RWPE1 (cell line): Measurements from ENCODE around the gene SUN5.
"Not testable (repeated sequence)": the region's sequence is repeated elsewhere in the genome, so short reads cannot be mapped to it uniquely, and the experiment has no call there.

Experiments used
- CTCF ChIA-PET: fragments of 350-600 bp; sonication (Branson Sonifier 250); formaldehyde crosslinking; extraction: SDS; loops from one replicate; lab custom pipeline; 2021; lab: Yijun Ruan, JAX
- POLR2A ChIA-PET: fragments of 400-600 bp; formaldehyde crosslinking; extraction: SDS; loops from one replicate; lab custom pipeline; 2020; ENCODE audit warnings: antibody characterized with exemption; ENCODE audit not compliant: low non-redundant PET; lab: Yijun Ruan, JAX
- DNase-seq: peaks from one replicate; pipeline ENCODE4 v3.0.0; 2012; ENCODE audit warnings: low spot score
- H3K27ac ChIP-seq: fragments of 450-650 bp; 2 replicates; pipeline ENCODE4 v1.5.1; 2017
- CTCF ChIP-seq: fragments of 450-650 bp; conservative IDR thresholded peaks from 2 replicates; pipeline ENCODE4 v1.5.1; 2017; ENCODE audit warnings: low read depth, mild to moderate bottlenecking

SUN5 gene

GRCh38 chr20:33004141-33004751, at the start of gene SUN5:
Gene SUN5 (minus strand): TSS chr20:33004433. CDS start chr20:33004340, 93 bp downstream.
- CTCF ChIA-PET: interaction anchor here (0.5 to 1.0 kb wide), 5 partner anchors 10 to 668 kb away, joined by 3 to 4 read pairs (median 3); no protein-coding TSS in a partner anchor

DNA sequence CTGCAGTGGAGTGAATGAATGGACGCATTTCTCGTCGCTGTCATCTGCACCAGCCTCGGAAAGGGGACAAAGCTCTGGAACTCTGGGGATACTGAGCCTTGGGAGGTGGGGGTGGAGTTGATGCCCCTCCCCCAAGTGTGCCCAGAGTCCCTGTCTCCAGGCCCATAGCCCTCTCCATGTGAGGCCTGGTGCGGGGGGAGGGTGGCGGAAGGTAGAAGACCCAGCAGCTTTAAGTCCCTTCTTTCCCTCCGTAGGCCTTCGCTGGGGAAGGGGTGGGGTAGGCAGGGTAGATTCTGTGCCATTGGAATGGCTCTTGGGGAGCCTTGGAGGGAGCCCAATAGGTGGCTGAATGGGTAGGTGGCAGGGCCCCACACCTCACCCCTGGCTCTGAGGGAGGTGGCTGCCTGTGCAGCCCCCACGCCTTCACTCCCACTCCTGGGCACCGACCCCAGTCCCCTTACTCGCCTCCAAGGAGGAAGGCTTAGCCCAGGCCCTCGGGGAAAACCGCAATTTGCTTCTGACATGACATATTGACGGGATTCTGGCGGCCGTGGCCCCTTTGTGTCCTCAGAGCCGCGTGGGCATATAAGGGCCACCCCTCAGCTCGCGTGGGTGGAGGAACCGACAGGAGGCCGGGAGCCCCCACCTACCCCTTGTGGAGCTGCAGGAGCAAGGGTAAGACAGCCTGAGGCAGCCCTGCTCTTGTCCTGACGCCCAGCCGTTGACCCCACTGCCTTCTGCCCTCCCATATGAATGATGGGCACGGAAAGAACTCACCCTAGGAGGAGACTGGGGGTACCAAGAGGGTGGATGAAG, 49.3 kb upstream of the SUN5 start, which contains the start of gene BPIFB3:
Gene BPIFB3 (plus strand): TSS at position 613 of the 816 bp plus-strand sequence. CDS start 1,533 bp downstream, outside the sequence.
- POLR2A ChIA-PET: no interaction called here
- no peak within 1 kb of the TSS for H3K27ac ChIP-seq
- CTCF ChIA-PET: interaction anchor here (0.7 kb wide), 1 partner anchor 123 kb away, joined by 3 read pairs; no protein-coding TSS in a partner anchor
- DNase-seq: no peak
- no peak for TF ChIP-seq CTCF

More at GRCh38 chr20:33004141-33004751, at the start of gene SUN5:
- POLR2A ChIA-PET: no interaction called here
- TF ChIP-seq CTCF: no peak
- DNase-seq: no peak
- no peak within 1 kb of the TSS for H3K27ac ChIP-seq

DNA sequence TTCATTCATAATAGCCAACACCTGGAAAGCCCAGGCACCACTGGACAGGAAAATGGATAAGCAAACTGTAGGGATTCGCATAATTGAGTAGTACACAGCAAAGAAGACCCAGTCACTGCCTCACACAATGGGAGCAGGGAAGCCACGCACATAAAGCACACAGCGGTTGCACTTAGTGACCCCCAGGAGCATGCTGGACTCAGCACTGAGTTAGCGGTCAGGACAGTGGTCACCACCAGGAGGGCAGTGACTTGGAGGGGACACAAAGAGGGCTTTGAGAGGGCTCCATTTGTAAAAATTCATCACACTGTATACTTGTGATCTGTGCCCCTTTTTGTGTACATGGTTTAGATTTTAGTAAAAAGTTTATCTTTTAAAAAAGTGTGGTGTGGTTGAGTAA, 47.1 kb upstream of the SUN5 start:
- H3K27ac ChIP-seq: no peak overlapping the region
- no peak for DNase-seq
- ChIA-PET CTCF (interaction anchor here (0.6 kb wide), 1 partner anchor 49 kb away, joined by 3 read pairs; no protein-coding TSS in a partner anchor), POLR2A (no interaction called here)
- no peak for TF ChIP-seq CTCF

- ChIA-PET POLR2A (no interaction called here), CTCF (interaction anchor here (0.5 to 0.7 kb wide), 2 partner anchors 144 to 448 kb away, joined by 3 read pairs; no protein-coding TSS in a partner anchor)
- no peak for TF ChIP-seq CTCF
- no peak for DNase-seq
- H3K27ac ChIP-seq: no peak overlapping the region
These were observed 42.2 kb upstream of the SUN5 start for GRCh38 chr20:33046412-33046811.

DNA sequence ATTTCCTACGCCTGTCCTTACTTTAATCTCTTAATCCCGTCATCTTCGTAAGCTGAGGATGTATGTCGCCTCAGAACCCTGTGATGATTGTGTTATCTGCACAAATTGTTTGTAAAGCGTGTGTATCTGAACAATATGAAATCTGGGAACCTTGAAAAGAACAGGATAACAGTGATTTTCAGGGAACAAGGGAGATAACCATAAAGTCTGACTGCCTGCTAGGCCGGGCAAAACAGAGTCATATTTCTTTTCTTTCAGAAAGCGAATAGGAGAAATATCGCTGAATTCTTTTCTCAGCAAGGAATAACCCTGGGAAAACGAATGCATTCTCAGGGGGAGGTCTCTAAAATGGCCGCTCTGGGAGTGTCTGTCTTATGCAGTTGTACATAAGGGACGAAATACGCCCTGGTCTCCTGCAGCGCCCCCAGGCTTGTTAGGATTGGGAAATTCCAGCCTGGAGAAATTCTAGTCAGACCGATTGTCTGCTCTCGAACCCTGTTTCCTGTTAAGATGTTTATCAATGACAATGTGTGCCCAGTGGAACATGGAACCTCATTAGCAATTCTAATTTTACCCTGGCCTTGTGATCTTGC, 41.0 kb upstream of the SUN5 start:
- CTCF ChIA-PET, H3K27ac ChIP-seq, DNase-seq, POLR2A ChIA-PET: not testable (repeated sequence)

DNA sequence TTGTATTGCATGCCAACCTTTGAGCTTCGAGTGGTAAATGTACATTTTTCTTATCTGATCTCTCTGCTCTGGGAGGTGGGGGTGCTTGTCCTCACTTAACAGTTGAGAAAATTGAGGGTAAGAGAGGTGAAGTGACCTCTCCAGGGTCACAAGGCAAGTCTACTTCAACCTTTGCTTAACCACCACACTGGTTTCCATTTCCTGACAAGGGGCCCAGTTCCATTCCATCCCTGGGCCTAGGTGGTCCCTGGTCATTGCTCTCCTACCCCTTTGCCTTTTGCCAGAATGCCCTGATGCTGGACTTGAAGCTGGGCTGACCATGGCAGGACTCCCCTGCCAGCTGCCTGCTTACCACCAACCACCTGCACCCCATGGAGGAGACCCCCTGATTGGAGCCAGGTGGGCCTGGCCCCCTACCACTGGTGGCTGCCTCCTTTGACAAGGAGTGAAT, 39.5 kb upstream of the SUN5 start:
- no peak overlapping the region for H3K27ac ChIP-seq
- no peak for TF ChIP-seq CTCF
- ChIA-PET POLR2A (no interaction called here), CTCF (interaction anchor here (0.7 to 1.2 kb wide), 2 partner anchors 9 to 24 kb away, joined by 3 to 4 read pairs; no protein-coding TSS in a partner anchor)
- no peak for DNase-seq
